Testis (tissue), 2 donors: ENCODE results near the gene SLCO3A1.

Experiments used
- CTCF ChIP-seq, 3 experiments: fragments of 450-650 bp in 2 of 3; fragments of 200-600 bp in 1 of 3; sonication (generic) in 1 of 3; IDR thresholded peaks; one replicate each; pipeline ENCODE4 v1.5.1; 2016 to 2019; ENCODE audit warnings: antibody characterized with exemption in 3 of 3, mild to moderate bottlenecking in 2 of 3, moderate library complexity in 1 of 3
- POLR2A ChIP-seq: fragments of 450-650 bp; IDR thresholded peaks from one replicate; pipeline ENCODE4 v1.6.1; 2017; ENCODE audit warnings: antibody characterized with exemption, mild to moderate bottlenecking, moderate library complexity

- TF ChIP-seq POLR2A (no peak), CTCF (IDR thresholded peaks at IDR 0.05) (no peak)
Measured at GRCh38 chr15:92153620-92154019, 300.1 kb downstream of the SLCO3A1 start.
